ENCODE results near the gene SCUBE1.

Gene SCUBE1

GRCh38 chr22:43273902-43274484 lies 69.2 kb downstream of the SCUBE1 start:
- peak; percentile 75 for TF ChIP-seq CTCF (IDR thresholded peaks at IDR 0.05)

DNA sequence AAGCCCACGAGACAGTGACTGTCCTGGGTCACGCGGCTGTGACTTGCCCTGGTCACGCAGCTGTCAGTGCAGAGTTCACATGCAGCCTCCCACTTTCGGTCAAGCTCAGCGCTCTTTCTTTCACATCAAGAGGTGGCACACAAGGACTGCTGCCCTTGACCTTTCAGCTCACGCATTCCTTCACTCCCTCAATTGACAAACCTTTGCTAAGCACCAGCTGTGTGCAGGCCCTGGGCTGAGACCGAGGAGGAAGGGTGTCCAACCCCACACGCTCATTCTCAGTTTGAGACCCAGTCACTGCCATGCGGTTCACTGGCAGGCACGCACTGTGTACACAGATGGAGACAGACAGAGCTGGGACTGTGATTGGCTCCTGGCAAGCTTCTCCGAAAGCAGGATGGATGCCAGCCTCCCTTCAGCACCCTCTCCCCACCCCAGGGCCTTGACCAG lies 70.3 kb downstream of the SCUBE1 start:
- TF ChIP-seq CTCF (IDR thresholded peaks at IDR 0.05) = no peak

- TF ChIP-seq CTCF (IDR thresholded peaks at IDR 0.05) = no peak
Observed at GRCh38 chr22:43272301-43272700, 70.9 kb downstream of the SCUBE1 start.

DNA sequence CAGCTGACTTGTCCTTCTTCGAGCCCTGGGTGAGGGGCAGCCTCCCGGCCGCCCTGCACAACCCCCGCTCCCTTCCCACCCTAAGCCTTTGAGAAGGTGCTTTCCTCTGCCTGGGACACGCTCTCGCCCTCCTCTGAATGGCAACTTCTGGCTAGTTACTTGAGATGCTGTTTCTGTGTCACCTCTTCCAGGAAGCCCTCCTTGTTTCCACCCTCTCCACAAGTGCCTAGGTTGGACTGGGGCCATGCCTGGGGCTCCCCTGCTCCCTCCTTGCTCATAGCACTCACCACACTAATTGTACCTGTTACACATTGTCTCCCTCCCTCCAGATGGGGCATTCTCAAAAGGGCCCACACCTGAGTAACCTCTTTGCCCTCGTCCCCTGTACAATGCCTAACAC lies 72.2 kb downstream of the SCUBE1 start:
- TF ChIP-seq CTCF (IDR thresholded peaks at IDR 0.05) = no peak

DNA sequence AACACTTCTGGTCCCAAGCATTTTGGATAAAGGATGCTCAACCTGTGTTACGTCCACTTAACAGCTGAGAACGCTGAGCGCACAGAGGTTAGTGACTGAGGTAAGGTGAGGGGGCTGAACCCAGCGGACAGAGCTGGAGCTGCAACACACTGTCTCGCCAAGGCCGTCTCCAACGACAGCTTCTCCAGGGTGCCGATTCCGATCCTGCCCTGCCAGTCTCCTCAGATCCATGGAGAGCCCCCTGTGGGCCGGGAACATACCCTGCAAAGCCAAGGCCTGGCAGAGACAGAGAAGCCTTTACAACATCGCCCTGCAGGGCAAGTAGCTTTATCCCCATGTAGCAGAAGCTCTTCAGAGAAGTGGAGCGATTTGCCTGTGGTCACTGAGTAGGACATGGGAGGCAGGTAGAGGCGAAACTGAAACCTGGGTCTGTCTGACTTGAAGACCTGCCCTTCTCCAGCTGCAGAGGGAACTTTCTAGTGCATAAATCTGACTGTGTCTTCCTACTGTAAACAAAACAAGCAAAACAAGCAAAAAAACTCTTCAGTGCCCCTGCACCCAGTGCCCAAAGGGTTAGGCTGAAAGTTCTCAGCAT lies 72.8 kb downstream of the SCUBE1 start:
- TF ChIP-seq CTCF (IDR thresholded peaks at IDR 0.05) = no peak

DNA sequence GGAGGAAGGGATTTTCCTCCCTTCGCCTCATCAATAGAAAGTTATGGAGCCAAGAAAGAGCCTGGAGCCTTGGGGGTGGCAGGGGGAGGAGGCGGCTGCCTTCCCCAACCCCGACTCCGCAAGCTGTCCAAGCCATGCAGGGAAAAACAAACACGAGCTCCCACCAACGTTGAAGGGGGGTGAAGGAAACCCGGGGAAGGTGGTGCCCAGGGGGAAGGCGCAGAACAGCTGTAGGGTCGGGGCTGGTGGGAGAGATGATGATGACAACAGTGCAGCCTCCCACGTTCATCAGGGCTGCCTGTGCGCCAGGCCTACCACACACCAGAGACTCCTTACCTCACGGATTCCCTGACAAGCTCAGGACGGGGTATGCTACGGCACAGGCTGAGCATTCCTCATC lies 73.5 kb downstream of the SCUBE1 start:
- no peak for TF ChIP-seq CTCF (IDR thresholded peaks at IDR 0.05)

- TF ChIP-seq CTCF (IDR thresholded peaks at IDR 0.05) = no peak
Observed at GRCh38 chr22:43269246-43269645, 73.9 kb downstream of the SCUBE1 start.

Measured in LNCAP (cell line).